ENCODE data around the gene KMT2D.

KMT2D gene

GRCh38 chr12:49040364-49040855, 20.2 kb downstream of the KMT2D start:
- Histone ChIP-seq H3K4me1 (ENCODE audit: low read length) (no peaks in the 10 kb centered on the region), H3K9ac (ENCODE audit: low read length) (no peak overlapping the region), H3K4me2 (ENCODE audit: low read length) (no peak overlapping the region), H3K4me3 (ENCODE audit: low read length) (no peak overlapping the region), H3K27me3 (ENCODE audit: low read depth, low read length) (no peaks in the 10 kb centered on the region), H2AFZ (ENCODE audit: low read depth, low read length) (no peak overlapping the region), H3K79me2 (ENCODE audit: low read length) (no peaks in the 10 kb centered on the region), H3K9me3 (ENCODE audit: insufficient read depth, low read length) (no peaks in the 10 kb centered on the region), H3K36me3 (replicated peaks; ENCODE audit: low read depth, low read length) (peaks cover 71% of the 10 kb centered on the region), H4K20me1 (ENCODE audit: insufficient read depth, low read length) (peaks cover 3% of the 10 kb centered on the region), H3K27ac (ENCODE audit: low read length) (no peak overlapping the region)
- TF ChIP-seq EZH2phosphoT487 (IDR thresholded peaks at IDR 0.05; ENCODE audit: low read depth): no peak
- no peak for TF ChIP-seq CTCF (IDR thresholded peaks at IDR 0.05; ENCODE audit: low read depth, low read length)

DNA sequence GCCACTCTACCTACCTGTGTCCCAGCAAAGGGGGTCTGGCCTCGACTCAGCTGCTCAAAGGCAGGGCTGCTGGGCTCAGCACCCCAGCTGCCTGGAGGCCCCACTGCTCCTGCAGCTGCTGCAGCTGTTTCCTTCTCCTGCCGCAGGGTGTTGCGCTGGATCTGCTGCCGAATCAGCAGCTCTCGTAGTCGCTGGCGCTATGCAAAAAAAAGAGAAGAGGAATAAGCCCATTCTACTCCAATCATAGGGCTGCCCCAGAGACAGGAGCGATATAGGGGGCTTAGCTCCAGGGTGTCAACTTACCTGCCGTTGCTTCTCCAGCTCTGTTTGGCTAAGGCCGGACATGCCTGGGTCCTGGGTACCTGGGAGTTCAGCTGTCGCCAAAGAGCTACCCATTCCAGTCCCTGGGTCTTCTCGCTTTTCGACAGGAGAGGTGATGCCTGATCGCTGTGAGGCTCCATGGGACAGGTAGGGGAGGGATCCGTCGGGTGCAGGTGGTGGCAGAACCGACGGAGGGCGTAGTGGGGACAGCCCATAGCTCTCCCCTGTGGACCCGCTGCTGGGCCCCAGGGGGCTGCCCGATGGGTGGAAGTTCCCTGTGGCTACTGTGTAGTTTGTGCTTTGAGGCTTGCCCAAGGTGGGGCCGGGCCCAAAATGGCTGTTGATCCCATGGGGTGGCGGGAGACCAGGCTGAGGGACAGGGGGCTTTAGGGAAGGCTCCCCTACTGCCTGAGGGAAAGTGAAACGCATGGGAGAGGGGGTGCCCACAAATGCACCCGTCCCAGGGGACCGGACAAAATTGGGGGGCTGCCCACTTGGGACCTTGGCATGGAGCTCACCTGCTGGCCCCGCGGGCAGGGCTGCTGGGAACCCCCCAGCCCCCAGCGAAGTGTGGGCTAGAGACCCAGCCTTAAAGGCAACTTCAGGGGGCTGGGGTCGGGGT, 20.9 kb downstream of the KMT2D start:
- no peak overlapping the region for H3K4me2 ChIP-seq (ENCODE audit: low read length)
- H3K36me3 ChIP-seq (replicated peaks; ENCODE audit: low read depth, low read length): peaks cover 70% of the 10 kb centered on the region
- no peak overlapping the region for H3K27ac ChIP-seq (ENCODE audit: low read length)
- peaks cover 3% of the 10 kb centered on the region for H4K20me1 ChIP-seq (ENCODE audit: insufficient read depth, low read length)
- H3K4me1 ChIP-seq (ENCODE audit: low read length): no peaks in the 10 kb centered on the region
- TF ChIP-seq EZH2phosphoT487 (IDR thresholded peaks at IDR 0.05; ENCODE audit: low read depth): no peak
- TF ChIP-seq CTCF (IDR thresholded peaks at IDR 0.05; ENCODE audit: low read depth, low read length): no peak
- H3K4me3 ChIP-seq (ENCODE audit: low read length): no peak overlapping the region
- H3K27me3 ChIP-seq (ENCODE audit: low read depth, low read length): no peaks in the 10 kb centered on the region
- H3K79me2 ChIP-seq (ENCODE audit: low read length): no peaks in the 10 kb centered on the region
- H3K9ac ChIP-seq (ENCODE audit: low read length): no peak overlapping the region
- no peaks in the 10 kb centered on the region for H3K9me3 ChIP-seq (ENCODE audit: insufficient read depth, low read length)
- H2AFZ ChIP-seq (ENCODE audit: low read depth, low read length): no peak overlapping the region

DNA sequence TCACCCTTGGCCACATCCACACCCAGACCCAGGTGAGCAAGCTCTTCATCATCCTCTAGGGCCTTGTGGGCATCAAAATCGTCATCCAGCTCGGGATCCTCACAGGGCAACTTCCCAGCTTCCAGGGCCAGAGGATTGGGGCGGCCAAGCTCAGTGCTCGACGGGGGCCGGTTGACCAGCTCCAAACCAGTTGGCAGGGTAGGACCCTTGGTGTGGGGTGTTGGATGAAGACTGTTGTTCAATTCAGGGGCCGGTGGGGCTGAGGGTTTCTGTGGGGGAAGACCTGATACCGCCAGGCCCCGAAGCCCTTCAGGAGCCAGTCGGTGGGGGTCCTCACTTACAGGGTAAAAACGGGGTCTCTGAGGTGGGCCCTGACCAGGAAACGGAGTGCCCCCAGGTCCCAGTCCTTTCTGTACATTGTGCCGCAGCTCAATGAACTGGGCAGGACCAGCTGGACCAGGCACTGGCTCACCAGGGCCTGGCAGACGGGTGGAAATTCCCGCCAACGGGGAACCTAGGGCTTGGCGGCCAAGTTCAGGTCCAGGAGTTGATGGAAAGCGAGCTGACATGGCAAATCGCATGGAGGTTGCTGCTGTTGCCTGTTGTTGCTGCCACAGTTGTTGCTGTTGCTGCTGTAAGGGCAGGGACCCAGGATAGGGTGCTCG, 22.2 kb downstream of the KMT2D start:
- Histone ChIP-seq H3K27me3 (ENCODE audit: low read depth, low read length) (no peaks in the 10 kb centered on the region), H3K36me3 (replicated peaks; ENCODE audit: low read depth, low read length) (peaks cover 71% of the 10 kb centered on the region), H3K4me1 (ENCODE audit: low read length) (no peaks in the 10 kb centered on the region), H3K9me3 (ENCODE audit: insufficient read depth, low read length) (no peaks in the 10 kb centered on the region), H3K4me2 (ENCODE audit: low read length) (no peak overlapping the region), H3K27ac (ENCODE audit: low read length) (no peak overlapping the region), H3K9ac (ENCODE audit: low read length) (no peak overlapping the region), H3K4me3 (ENCODE audit: low read length) (no peak overlapping the region), H4K20me1 (ENCODE audit: insufficient read depth, low read length) (peaks cover 3% of the 10 kb centered on the region), H2AFZ (ENCODE audit: low read depth, low read length) (no peak overlapping the region), H3K79me2 (ENCODE audit: low read length) (no peaks in the 10 kb centered on the region)
- TF ChIP-seq EZH2phosphoT487 (IDR thresholded peaks at IDR 0.05; ENCODE audit: low read depth): no peak
- no peak for TF ChIP-seq CTCF (IDR thresholded peaks at IDR 0.05; ENCODE audit: low read depth, low read length)

DNA sequence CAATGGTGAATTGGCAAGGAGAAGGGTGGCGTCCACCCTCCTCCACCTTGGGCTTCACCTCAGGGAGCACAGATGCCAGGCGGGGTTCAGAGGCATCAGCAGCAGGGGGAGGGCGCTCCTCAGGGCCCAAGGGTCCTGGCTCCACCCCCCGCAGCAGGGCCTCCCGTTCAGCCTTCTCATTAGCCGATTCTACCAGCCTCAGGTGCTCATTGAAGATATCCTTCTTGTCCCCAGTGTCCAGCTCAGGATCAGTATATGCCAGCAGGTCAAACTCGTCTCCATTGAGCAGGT, 22.7 kb downstream of the KMT2D start:
- Histone ChIP-seq H4K20me1 (ENCODE audit: insufficient read depth, low read length) (peaks cover 3% of the 10 kb centered on the region), H3K4me1 (ENCODE audit: low read length) (no peaks in the 10 kb centered on the region), H3K36me3 (replicated peaks; ENCODE audit: low read depth, low read length) (peaks cover 65% of the 10 kb centered on the region), H3K9ac (ENCODE audit: low read length) (no peak overlapping the region), H3K79me2 (ENCODE audit: low read length) (no peaks in the 10 kb centered on the region), H2AFZ (ENCODE audit: low read depth, low read length) (no peak overlapping the region), H3K9me3 (ENCODE audit: insufficient read depth, low read length) (no peaks in the 10 kb centered on the region), H3K4me2 (ENCODE audit: low read length) (no peak overlapping the region), H3K27ac (ENCODE audit: low read length) (no peak overlapping the region), H3K27me3 (ENCODE audit: low read depth, low read length) (no peaks in the 10 kb centered on the region), H3K4me3 (ENCODE audit: low read length) (no peak overlapping the region)
- TF ChIP-seq CTCF (IDR thresholded peaks at IDR 0.05; ENCODE audit: low read depth, low read length) (no peak), EZH2phosphoT487 (IDR thresholded peaks at IDR 0.05; ENCODE audit: low read depth) (no peak)

Measured in OCI-LY3 (cell line).